ENCODE measurements around the gene HNRNPK.
A peak's percentile ranks its signal among the peaks of the same experiment; 100 is the strongest.

The HNRNPK gene

DNA sequence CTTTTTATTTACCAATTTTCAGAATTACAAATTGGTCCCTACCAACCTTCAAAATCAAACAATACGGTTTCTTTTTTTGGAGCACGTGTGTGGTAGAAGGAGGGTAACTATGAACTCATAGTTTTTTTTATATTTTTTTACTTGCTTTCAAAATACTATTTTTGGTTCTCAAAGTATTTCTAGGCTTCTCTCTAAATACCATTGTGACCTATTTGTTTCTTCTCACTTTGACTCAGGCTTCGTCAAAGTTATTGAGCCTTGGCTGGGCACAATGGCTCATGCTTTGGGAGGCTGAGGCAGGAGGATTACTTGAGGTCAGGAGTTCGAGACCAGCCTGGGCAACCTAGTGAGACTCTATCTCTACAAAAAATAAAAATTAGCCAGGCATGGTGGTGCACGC, 47.2 kb downstream of the HNRNPK start:
- no peak for DNase-seq

DNA sequence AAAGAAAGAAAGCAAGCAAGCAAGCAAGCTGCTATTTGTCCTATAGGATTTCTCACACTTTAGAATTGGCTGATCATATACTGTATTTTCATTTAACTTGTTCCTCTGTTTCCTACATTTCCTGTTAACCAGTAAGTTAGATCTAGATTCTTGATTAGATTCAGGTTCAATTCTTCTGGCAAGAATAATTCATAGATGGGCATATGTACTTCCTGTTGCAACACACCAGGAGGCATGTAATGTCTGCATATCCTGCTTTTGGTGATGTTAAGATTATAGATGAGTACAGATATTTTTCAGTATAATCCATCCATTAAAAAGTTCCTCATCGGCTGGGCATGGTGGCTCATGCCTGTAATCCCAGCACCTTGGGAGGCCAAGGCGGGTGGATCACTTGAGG, 48.0 kb downstream of the HNRNPK start:
- no peak for DNase-seq

DNA sequence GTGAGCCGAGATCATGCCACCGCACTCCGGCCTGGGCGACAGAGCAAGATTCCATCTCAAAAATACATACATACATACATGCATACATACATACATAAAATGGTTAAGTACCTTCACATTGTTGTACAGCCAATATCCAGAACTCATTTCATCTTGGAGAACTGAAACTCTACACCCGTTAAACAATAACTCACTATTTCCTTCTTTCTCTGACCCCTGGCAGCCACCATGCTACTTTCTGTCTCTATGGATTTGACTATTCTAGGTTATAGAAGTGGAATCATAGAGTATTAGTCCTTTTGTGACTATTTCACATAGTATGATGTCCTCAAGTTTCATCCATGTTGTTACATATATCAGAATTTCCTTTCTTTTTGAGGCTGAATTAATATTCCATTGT, 49.1 kb downstream of the HNRNPK start:
- no peak for DNase-seq

DNA sequence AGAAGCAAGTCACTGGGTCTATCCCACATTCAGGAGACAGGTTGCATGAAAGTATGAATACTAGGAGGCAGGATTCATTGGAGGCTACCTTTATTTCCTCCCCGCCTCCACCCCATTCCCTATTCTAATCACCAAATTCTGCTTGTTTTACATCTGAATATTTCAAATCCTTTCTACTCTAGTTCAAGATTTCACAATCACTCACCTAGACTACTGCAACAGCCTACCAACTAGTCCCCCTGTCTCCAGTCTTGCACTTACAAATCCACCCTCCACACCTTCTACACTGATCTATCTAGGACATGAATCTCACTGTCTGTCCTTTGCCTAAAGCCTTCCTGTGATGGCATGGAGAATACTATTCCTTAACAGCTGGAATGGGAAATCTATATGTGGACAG, 52.4 kb downstream of the HNRNPK start:
- DNase-seq, result no peak

DNA sequence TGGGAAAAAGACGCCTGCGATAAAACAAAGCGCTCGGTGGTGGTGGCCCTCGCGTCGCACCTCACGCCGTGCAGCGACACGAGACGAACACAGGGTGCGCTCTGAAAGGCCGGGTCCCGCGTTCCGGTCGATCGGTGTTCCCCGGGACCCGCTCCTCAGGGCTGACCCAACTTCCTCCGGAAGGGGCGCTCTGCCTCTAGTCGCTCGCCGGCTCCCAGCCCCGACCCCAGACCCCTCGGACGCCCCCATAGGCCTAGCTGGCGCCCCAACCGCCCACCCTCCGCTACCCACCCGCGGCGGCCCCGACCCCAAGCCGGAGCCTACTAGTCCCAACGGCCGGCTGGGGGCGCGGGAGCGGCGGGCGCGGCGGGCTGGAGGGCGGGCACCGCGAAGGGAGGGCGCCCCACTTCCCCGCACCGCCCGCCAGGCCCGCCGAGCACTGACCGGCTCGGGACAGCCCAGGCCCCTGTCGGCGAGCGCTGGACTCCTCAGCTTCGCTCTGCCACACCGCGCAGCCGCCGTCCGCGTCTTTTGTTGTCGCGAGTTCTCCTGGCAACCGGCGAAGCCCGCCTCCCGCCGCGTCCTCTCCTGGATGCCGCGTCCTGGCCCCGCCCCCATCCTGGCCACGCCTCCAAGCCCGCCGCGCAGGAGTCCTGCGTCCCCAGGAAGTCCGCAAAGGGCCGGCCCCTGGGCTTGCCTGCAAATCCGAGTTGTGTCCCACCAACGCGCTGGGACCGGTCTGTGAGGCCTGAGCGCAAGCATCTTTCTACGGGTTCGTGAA, 58.9 kb downstream of the HNRNPK start, which contains the start of gene KIF27:
TSS of gene KIF27 (minus strand) at position 506 of the 781 bp plus-strand sequence. CDS start 5,841 bp downstream, outside the sequence.
- peak; percentile 99 for DNase-seq

GRCh38 chr9:83920469-83920926, 59.5 kb downstream of the HNRNPK start:
- peak in 1 of 2 donors; percentile 5 for DNase-seq

DNA sequence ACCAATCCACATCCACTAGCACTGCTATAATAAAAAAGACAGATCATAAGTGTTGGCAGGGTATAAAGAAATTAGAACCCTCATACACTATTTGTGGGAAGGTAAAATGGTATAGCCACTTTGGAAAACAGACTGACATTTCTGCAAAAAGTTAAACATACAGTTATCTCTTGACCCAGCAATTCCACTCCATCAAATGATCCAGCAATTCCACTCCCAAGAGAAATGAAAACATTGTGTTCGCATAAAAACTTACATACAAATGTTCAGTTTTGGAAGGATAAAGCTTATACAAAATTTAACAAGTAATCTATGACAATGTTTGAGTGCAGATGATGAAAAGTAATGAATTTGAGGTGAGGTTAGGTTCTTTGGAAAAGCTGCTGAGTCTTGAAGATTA, 60.9 kb downstream of the HNRNPK start:
- no peak for DNase-seq
